ENCODE results near the gene TIRAP.

TIRAP gene

GRCh38 chr11:126335463-126335760 is 52.5 kb downstream of the TIRAP start:
- TF ChIP-seq ZNF70 (CRISPR knock-in tag; IDR thresholded peaks at IDR 0.05) (no peak), PPARA (CRISPR knock-in tag; IDR thresholded peaks at IDR 0.05; ENCODE audit: borderline replicate concordance) (no peak), CSRNP3 (CRISPR knock-in tag; IDR thresholded peaks at IDR 0.05) (no peak), BACH2 (CRISPR knock-in tag; IDR thresholded peaks at IDR 0.05; ENCODE audit: borderline replicate concordance) (no peak), ZC3H10 (CRISPR knock-in tag; IDR thresholded peaks at IDR 0.05) (no peak), GLIS3 (CRISPR knock-in tag; IDR thresholded peaks at IDR 0.05) (no peak), ZFP30 (CRISPR knock-in tag; IDR thresholded peaks at IDR 0.05) (no peak), TOX (CRISPR knock-in tag; IDR thresholded peaks at IDR 0.05; ENCODE audit: borderline replicate concordance) (no peak), ZNF8 (CRISPR knock-in tag; IDR thresholded peaks at IDR 0.05) (no peak), TCF4 (CRISPR knock-in tag; IDR thresholded peaks at IDR 0.05; ENCODE audit: borderline replicate concordance) (no peak), ISL1 (CRISPR knock-in tag; IDR thresholded peaks at IDR 0.05) (no peak), TSHZ2 (CRISPR knock-in tag; IDR thresholded peaks at IDR 0.05) (no peak), CREB5 (CRISPR knock-in tag; IDR thresholded peaks at IDR 0.05; ENCODE audit: low read depth) (no peak), ESRRG (CRISPR knock-in tag; IDR thresholded peaks at IDR 0.05) (no peak), POU6F1 (CRISPR knock-in tag; IDR thresholded peaks at IDR 0.05; ENCODE audit: borderline replicate concordance, low read depth) (no peak), CSDC2 (CRISPR knock-in tag; IDR thresholded peaks at IDR 0.05) (no peak), ZFP3 (CRISPR knock-in tag; IDR thresholded peaks at IDR 0.05) (no peak), SNAI2 (CRISPR knock-in tag; IDR thresholded peaks at IDR 0.05) (no peak), OSR1 (CRISPR knock-in tag; IDR thresholded peaks at IDR 0.05) (no peak)
- ATAC-seq = no peak

- no peak for ATAC-seq
- TF ChIP-seq CREB5 (CRISPR knock-in tag; IDR thresholded peaks at IDR 0.05; ENCODE audit: low read depth) = no peak
- TF ChIP-seq ZC3H10 (CRISPR knock-in tag; IDR thresholded peaks at IDR 0.05) = no peak
Measured at GRCh38 chr11:126336138-126336541, 53.2 kb downstream of the TIRAP start.

- ATAC-seq = no peak; the same call in 2 of the 3 replicates
- TF ChIP-seq GLIS3 (CRISPR knock-in tag; IDR thresholded peaks at IDR 0.05) = no peak
- TF ChIP-seq CSDC2 (CRISPR knock-in tag; IDR thresholded peaks at IDR 0.05) = no peak
- no peak for TF ChIP-seq ZFP3 (CRISPR knock-in tag; IDR thresholded peaks at IDR 0.05)
- no peak for TF ChIP-seq ISL1 (CRISPR knock-in tag; IDR thresholded peaks at IDR 0.05)
- TF ChIP-seq RARB (CRISPR knock-in tag; IDR thresholded peaks at IDR 0.05) = no peak
- TF ChIP-seq ESRRG (CRISPR knock-in tag; IDR thresholded peaks at IDR 0.05) = no peak
- no peak for TF ChIP-seq ZNF70 (CRISPR knock-in tag; IDR thresholded peaks at IDR 0.05)
- TF ChIP-seq ZC3H10 (CRISPR knock-in tag; IDR thresholded peaks at IDR 0.05) = no peak
- no peak for TF ChIP-seq ZFP30 (CRISPR knock-in tag; IDR thresholded peaks at IDR 0.05)
- no peak for TF ChIP-seq PATZ1 (CRISPR knock-in tag; IDR thresholded peaks at IDR 0.05; ENCODE audit: borderline replicate concordance)
- TF ChIP-seq OSR1 (CRISPR knock-in tag; IDR thresholded peaks at IDR 0.05) = no peak
- TF ChIP-seq BACH2 (CRISPR knock-in tag; IDR thresholded peaks at IDR 0.05; ENCODE audit: borderline replicate concordance) = no peak
- no peak for TF ChIP-seq TCF4 (CRISPR knock-in tag; IDR thresholded peaks at IDR 0.05; ENCODE audit: borderline replicate concordance)
- no peak for TF ChIP-seq POU6F1 (CRISPR knock-in tag; IDR thresholded peaks at IDR 0.05; ENCODE audit: borderline replicate concordance, low read depth)
- TF ChIP-seq SNAI2 (CRISPR knock-in tag; IDR thresholded peaks at IDR 0.05) = no peak
- TF ChIP-seq PPARA (CRISPR knock-in tag; IDR thresholded peaks at IDR 0.05; ENCODE audit: borderline replicate concordance) = no peak
- TF ChIP-seq ARNTL (CRISPR knock-in tag; IDR thresholded peaks at IDR 0.05; ENCODE audit: borderline replicate concordance, low read depth) = no peak
- no peak for TF ChIP-seq CSRNP3 (CRISPR knock-in tag; IDR thresholded peaks at IDR 0.05)
- no peak for TF ChIP-seq ZNF565 (CRISPR knock-in tag; conservative IDR thresholded peaks at IDR 0.05; ENCODE audit: low read depth)
Measured at GRCh38 chr11:126336671-126337101, 53.8 kb downstream of the TIRAP start.

All from SK-N-SH treated with all-trans-retinoic acid at 6 μM for 48 hours (cell line).